ENCODE data around the gene ANTXR1. TPM values are rescaled to one million over a fixed set of nuclear protein-coding genes. Genes with fewer than 3 reads are reported as not detected.

The ANTXR1 gene
- polyA plus RNA-seq, 1 of the 3 experiments (the other 2 are of a cell fraction) = 114 TPM

- POLR2A ChIA-PET = no interaction called here
- Histone ChIP-seq H3K4me1 (ENCODE audit: control insufficient read depth in 1 of 2, insufficient read depth in 2 of 2, low read depth in 1 of 2, low read length in 1 of 2) (no peaks in the 10 kb centered on the region; a peak in 1 of 4 replicates), H3K27me3 (ENCODE audit: insufficient read depth) (no peaks in the 10 kb centered on the region), H3K4me2 (no peak overlapping the region), H3K9me3 (no peaks in the 10 kb centered on the region), H3K27ac (ENCODE audit: low read depth in 2 of 2, low read length in 1 of 2) (no peak overlapping the region), H3K4me3 (ENCODE audit: low read depth in 2 of 2, low read length in 1 of 2) (no peak overlapping the region), H3K9ac (no peak overlapping the region), H3F3A (replicated peaks; ENCODE audit: insufficient read depth) (no peaks in the 10 kb centered on the region), H3K79me2 (ENCODE audit: insufficient read depth) (no peaks in the 10 kb centered on the region; the same call in 1 of the 2 replicates), H3K9me2 (no peaks in the 10 kb centered on the region), H4K20me1 (ENCODE audit: insufficient read depth) (no peaks in the 10 kb centered on the region), H2AFZ (ENCODE audit: low read depth) (no peak overlapping the region), H3K36me3 (replicated peaks in 1 of 2; ENCODE audit: control insufficient read depth in 1 of 2, insufficient read depth in 2 of 2, low read length in 1 of 2) (peaks cover 41 to 52% of the 10 kb centered on the region in 2 experiments)
- DNase-seq = no peak
- TF ChIP-seq TEAD4 (IDR thresholded peaks at IDR 0.05; ENCODE audit: borderline replicate concordance, insufficient read depth) (no peak), EP300 (IDR thresholded peaks at IDR 0.05; ENCODE audit: borderline replicate concordance in 1 of 2, low read depth in 1 of 2, low read length in 1 of 2) (no peak), RFX5 (IDR thresholded peaks at IDR 0.05; ENCODE audit: low read length) (no peak), NRF1 (IDR thresholded peaks at IDR 0.05; ENCODE audit: low read depth, low read length) (no peak), TCF12 (IDR thresholded peaks at IDR 0.05) (no peak), SIN3A (IDR thresholded peaks at IDR 0.05; ENCODE audit: borderline replicate concordance, low read depth, low read length) (no peak), FOXJ3 (CRISPR knock-in tag; IDR thresholded peaks at IDR 0.05) (no peak), GATA2 (CRISPR knock-in tag; IDR thresholded peaks at IDR 0.05) (no peak), EZH2phosphoT487 (IDR thresholded peaks at IDR 0.05; ENCODE audit: borderline replicate concordance, low read depth) (no peak), MXI1 (IDR thresholded peaks at IDR 0.05; ENCODE audit: low read depth, low read length) (no peak), RCOR1 (IDR thresholded peaks at IDR 0.05; ENCODE audit: low read length) (no peak), RAD21 (IDR thresholded peaks at IDR 0.05; ENCODE audit: low read length) (no peak), ELF1 (IDR thresholded peaks at IDR 0.05) (no peak)
- TF ChIP-seq, protein P1, sequence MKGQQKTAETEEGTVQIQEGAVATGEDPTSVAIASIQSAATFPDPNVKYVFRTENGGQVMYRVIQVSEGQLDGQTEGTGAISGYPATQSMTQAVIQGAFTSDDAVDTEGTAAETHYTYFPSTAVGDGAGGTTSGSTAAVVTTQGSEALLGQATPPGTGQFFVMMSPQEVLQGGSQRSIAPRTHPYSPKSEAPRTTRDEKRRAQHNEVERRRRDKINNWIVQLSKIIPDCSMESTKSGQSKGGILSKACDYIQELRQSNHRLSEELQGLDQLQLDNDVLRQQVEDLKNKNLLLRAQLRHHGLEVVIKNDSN (IDR thresholded peaks at IDR 0.05; ENCODE audit: borderline replicate concordance, low read depth) = no peak
- TF ChIP-seq, protein P2, sequence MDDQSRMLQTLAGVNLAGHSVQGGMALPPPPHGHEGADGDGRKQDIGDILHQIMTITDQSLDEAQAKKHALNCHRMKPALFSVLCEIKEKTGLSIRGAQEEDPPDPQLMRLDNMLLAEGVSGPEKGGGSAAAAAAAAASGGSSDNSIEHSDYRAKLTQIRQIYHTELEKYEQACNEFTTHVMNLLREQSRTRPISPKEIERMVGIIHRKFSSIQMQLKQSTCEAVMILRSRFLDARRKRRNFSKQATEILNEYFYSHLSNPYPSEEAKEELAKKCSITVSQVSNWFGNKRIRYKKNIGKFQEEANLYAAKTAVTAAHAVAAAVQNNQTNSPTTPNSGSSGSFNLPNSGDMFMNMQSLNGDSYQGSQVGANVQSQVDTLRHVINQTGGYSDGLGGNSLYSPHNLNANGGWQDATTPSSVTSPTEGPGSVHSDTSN (IDR thresholded peaks at IDR 0.05) = no peak
- TF ChIP-seq, protein P3, sequence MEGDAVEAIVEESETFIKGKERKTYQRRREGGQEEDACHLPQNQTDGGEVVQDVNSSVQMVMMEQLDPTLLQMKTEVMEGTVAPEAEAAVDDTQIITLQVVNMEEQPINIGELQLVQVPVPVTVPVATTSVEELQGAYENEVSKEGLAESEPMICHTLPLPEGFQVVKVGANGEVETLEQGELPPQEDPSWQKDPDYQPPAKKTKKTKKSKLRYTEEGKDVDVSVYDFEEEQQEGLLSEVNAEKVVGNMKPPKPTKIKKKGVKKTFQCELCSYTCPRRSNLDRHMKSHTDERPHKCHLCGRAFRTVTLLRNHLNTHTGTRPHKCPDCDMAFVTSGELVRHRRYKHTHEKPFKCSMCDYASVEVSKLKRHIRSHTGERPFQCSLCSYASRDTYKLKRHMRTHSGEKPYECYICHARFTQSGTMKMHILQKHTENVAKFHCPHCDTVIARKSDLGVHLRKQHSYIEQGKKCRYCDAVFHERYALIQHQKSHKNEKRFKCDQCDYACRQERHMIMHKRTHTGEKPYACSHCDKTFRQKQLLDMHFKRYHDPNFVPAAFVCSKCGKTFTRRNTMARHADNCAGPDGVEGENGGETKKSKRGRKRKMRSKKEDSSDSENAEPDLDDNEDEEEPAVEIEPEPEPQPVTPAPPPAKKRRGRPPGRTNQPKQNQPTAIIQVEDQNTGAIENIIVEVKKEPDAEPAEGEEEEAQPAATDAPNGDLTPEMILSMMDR (IDR thresholded peaks at IDR 0.05) = no peak
- CTCF ChIA-PET = interaction anchor here (1.2 to 3.7 kb wide), 2 partner anchors 101 to 193 kb away, joined by 3 to 14 read pairs; partner anchors contain the start of gene ANTXR1
- WGBS (ENCODE audit: low lambda C conversion rate) = 97% methylated on average over 2 of the region's 2 CpGs
Observed at GRCh38 chr2:69205491-69205890, 192.5 kb downstream of the ANTXR1 start.

All from SK-N-SH (cell line).